Endothelial cell of umbilical vein (primary cell): ENCODE data around the gene ARL5C.

Experiments
- CTCF ChIP-seq, 2 donors: IDR thresholded peaks; 1 replicate in 1 of 2; 2 replicates in 1 of 2; pipeline ENCODE4 v1.5.1; 2011; ENCODE audit warnings: low read length in 2 of 2, mild to moderate bottlenecking in 2 of 2, moderate library complexity in 2 of 2, control low read depth in 1 of 2, inconsistent platforms in 1 of 2, low read depth in 1 of 2; ENCODE audit not compliant: insufficient read depth in 1 of 2; ENCODE audit errors: extremely low read depth in 1 of 2
- EZH2 ChIP-seq: IDR thresholded peaks from 2 replicates; pipeline ENCODE4 v1.6.1; 2012; ENCODE audit warnings: borderline replicate concordance, low read depth, mild to moderate bottlenecking, moderate library complexity, low read length, inconsistent platforms; ENCODE audit not compliant: severe bottlenecking
- FOS ChIP-seq: IDR thresholded peaks from 2 replicates; pipeline ENCODE4 v1.6.1; 2011; ENCODE audit warnings: mild to moderate bottlenecking, low read length, moderate library complexity, borderline replicate concordance; ENCODE audit not compliant: insufficient read depth
- JUN ChIP-seq: IDR thresholded peaks from 2 replicates; pipeline ENCODE4 v1.6.1; 2011; ENCODE audit warnings: borderline replicate concordance, low read depth; ENCODE audit not compliant: insufficient read length, insufficient read depth
- POLR2AphosphoS5 ChIP-seq: IDR thresholded peaks from 2 replicates; pipeline ENCODE4 v1.6.1; 2012; ENCODE audit warnings: low read depth, mild to moderate bottlenecking, control low read depth, low read length, moderate library complexity; ENCODE audit not compliant: insufficient read depth
- TF ChIP-seq, protein P1 (sequence below): IDR thresholded peaks from 2 replicates; pipeline ENCODE4 v1.6.1; 2011; ENCODE audit not compliant: insufficient read depth, insufficient read length

GRCh38 chr17:39212195-39212810, 46.3 kb upstream of the ARL5C start:
- TF ChIP-seq CTCF (IDR thresholded peaks at IDR 0.05; ENCODE audit: extremely low read depth in 1 of 2, insufficient read depth in 1 of 2, low read depth in 1 of 2, low read length in 2 of 2): no peak
- TF ChIP-seq, protein P1, sequence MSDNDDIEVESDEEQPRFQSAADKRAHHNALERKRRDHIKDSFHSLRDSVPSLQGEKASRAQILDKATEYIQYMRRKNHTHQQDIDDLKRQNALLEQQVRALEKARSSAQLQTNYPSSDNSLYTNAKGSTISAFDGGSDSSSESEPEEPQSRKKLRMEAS: no peak
- TF ChIP-seq FOS: no peak
- TF ChIP-seq EZH2: no peak
- no peak for TF ChIP-seq POLR2AphosphoS5
- TF ChIP-seq JUN: no peak
